Measurements from ENCODE around the gene PRPF4. TPM values are rescaled to one million over a fixed set of nuclear protein-coding genes. Genes with fewer than 3 reads are reported as not detected.

Gene PRPF4
- total RNA-seq, 1 experiment from 2014 or later, result 38.6 TPM

- no peak for DNase-seq
- intact Hi-C loops (cut with micrococcal nuclease; ENCODE audit: unreplicated experiment), result no loop called here
- H3K4me3 ChIP-seq (ENCODE audit: low read depth, low read length), result no peak overlapping the region
- Mint-ChIP-seq H3K9me3 (ENCODE audit: unreplicated experiment) (no peaks in the 10 kb centered on the region), H3K36me3 (ENCODE audit: insufficient read depth, unreplicated experiment) (peaks cover 31% of the 10 kb centered on the region), H3K4me1 (ENCODE audit: low read depth, unreplicated experiment) (no peaks in the 10 kb centered on the region), H3K27me3 (ENCODE audit: insufficient read depth, unreplicated experiment) (no peaks in the 10 kb centered on the region), H3K4me3 (ENCODE audit: unreplicated experiment) (no peak overlapping the region), H3K27ac (ENCODE audit: unreplicated experiment) (no peak overlapping the region)
- no peaks in the 10 kb centered on the region for H3K27me3 ChIP-seq (replicated peaks; ENCODE audit: control insufficient read depth, insufficient read depth, low read length)
- ChIA-PET POLR2A (no interaction called here), CTCF (no interaction called here)
- BruUV-seq (replicated peaks), result no TSS peak
- no peaks in the 10 kb centered on the region for H3K4me1 ChIP-seq
- H3K36me3 ChIP-seq (ENCODE audit: control insufficient read depth, insufficient read depth, low read length), result no peaks in the 10 kb centered on the region; the same call in 1 of the 2 replicates
- no peak for TF ChIP-seq CTCF (IDR thresholded peaks at IDR 0.05; ENCODE audit: insufficient read depth in 1 of 2, low read depth in 1 of 2, low read length in 1 of 2, severe bottlenecking in 1 of 2, unreplicated experiment in 1 of 2)
- no peaks in the 10 kb centered on the region for H3K9me3 ChIP-seq
Observed at GRCh38 chr9:113267911-113268566, 7.4 kb upstream of the PRPF4 start.

GRCh38 chr9:113269355-113269754 lies 6.1 kb upstream of the PRPF4 start:
- DNase-seq, result no peak
- H3K9me3 ChIP-seq, result no peaks in the 10 kb centered on the region
- Mint-ChIP-seq H3K36me3 (ENCODE audit: insufficient read depth, unreplicated experiment) (peaks cover 31% of the 10 kb centered on the region), H3K4me1 (ENCODE audit: low read depth, unreplicated experiment) (no peaks in the 10 kb centered on the region), H3K9me3 (ENCODE audit: unreplicated experiment) (no peaks in the 10 kb centered on the region), H3K27ac (ENCODE audit: unreplicated experiment) (no peak overlapping the region), H3K27me3 (ENCODE audit: insufficient read depth, unreplicated experiment) (no peaks in the 10 kb centered on the region), H3K4me3 (ENCODE audit: unreplicated experiment) (no peak overlapping the region)
- ChIA-PET CTCF (no interaction called here), POLR2A (no interaction called here)
- intact Hi-C loops (cut with micrococcal nuclease; ENCODE audit: unreplicated experiment), result no loop called here
- no TSS peak for BruUV-seq (replicated peaks)
- no peaks in the 10 kb centered on the region; the same call in 1 of the 2 replicates for H3K36me3 ChIP-seq (ENCODE audit: control insufficient read depth, insufficient read depth, low read length)
- H3K4me1 ChIP-seq, result no peaks in the 10 kb centered on the region
- H3K27me3 ChIP-seq (replicated peaks; ENCODE audit: control insufficient read depth, insufficient read depth, low read length), result no peaks in the 10 kb centered on the region
- TF ChIP-seq CTCF (IDR thresholded peaks at IDR 0.05; ENCODE audit: insufficient read depth in 1 of 2, low read depth in 1 of 2, low read length in 1 of 2, severe bottlenecking in 1 of 2, unreplicated experiment in 1 of 2), result no peak
- H3K4me3 ChIP-seq (ENCODE audit: low read depth, low read length), result no peak overlapping the region

GRCh38 chr9:113269871-113270270 lies 5.6 kb upstream of the PRPF4 start:
- Histone ChIP-seq H3K36me3 (ENCODE audit: control insufficient read depth, insufficient read depth, low read length) (no peaks in the 10 kb centered on the region; the same call in 1 of the 2 replicates), H3K4me3 (ENCODE audit: low read depth, low read length) (no peak overlapping the region), H3K27me3 (replicated peaks; ENCODE audit: control insufficient read depth, insufficient read depth, low read length) (no peaks in the 10 kb centered on the region), H3K4me1 (no peaks in the 10 kb centered on the region), H3K9me3 (no peaks in the 10 kb centered on the region)
- TF ChIP-seq CTCF (IDR thresholded peaks at IDR 0.05; ENCODE audit: insufficient read depth in 1 of 2, low read depth in 1 of 2, low read length in 1 of 2, severe bottlenecking in 1 of 2, unreplicated experiment in 1 of 2), result no peak
- Mint-ChIP-seq H3K9me3 (ENCODE audit: unreplicated experiment) (no peaks in the 10 kb centered on the region), H3K4me3 (ENCODE audit: unreplicated experiment) (no peak overlapping the region), H3K4me1 (ENCODE audit: low read depth, unreplicated experiment) (no peaks in the 10 kb centered on the region), H3K36me3 (ENCODE audit: insufficient read depth, unreplicated experiment) (peaks cover 31% of the 10 kb centered on the region), H3K27me3 (ENCODE audit: insufficient read depth, unreplicated experiment) (no peaks in the 10 kb centered on the region), H3K27ac (ENCODE audit: unreplicated experiment) (no peak overlapping the region)
- POLR2A ChIA-PET, result no interaction called here
- DNase-seq, result no peak
- CTCF ChIA-PET, result no interaction called here
- intact Hi-C loops (cut with micrococcal nuclease; ENCODE audit: unreplicated experiment), result no loop called here
- no TSS peak for BruUV-seq (replicated peaks)

All from Caco-2 (cell line).